D721Med (cell line): ENCODE results near the gene GASK1B.

Experiments used
- DNase-seq: peaks from one replicate; pipeline ENCODE4 v3.0.0; 2011; ENCODE audit warnings: low spot score; ENCODE audit not compliant: insufficient read length
- FAIRE-seq: peaks from 2 replicates; lab custom pipeline; 2011; peaks lifted over from hg19 to GRCh38; lab: Jason Lieb, UNC
- CTCF ChIP-seq: IDR thresholded peaks from 2 replicates; pipeline ENCODE4 v1.5.1; 2012; ENCODE audit warnings: mild to moderate bottlenecking, control low read depth; ENCODE audit not compliant: insufficient read depth; ENCODE audit errors: missing control alignments

The GASK1B gene

DNA sequence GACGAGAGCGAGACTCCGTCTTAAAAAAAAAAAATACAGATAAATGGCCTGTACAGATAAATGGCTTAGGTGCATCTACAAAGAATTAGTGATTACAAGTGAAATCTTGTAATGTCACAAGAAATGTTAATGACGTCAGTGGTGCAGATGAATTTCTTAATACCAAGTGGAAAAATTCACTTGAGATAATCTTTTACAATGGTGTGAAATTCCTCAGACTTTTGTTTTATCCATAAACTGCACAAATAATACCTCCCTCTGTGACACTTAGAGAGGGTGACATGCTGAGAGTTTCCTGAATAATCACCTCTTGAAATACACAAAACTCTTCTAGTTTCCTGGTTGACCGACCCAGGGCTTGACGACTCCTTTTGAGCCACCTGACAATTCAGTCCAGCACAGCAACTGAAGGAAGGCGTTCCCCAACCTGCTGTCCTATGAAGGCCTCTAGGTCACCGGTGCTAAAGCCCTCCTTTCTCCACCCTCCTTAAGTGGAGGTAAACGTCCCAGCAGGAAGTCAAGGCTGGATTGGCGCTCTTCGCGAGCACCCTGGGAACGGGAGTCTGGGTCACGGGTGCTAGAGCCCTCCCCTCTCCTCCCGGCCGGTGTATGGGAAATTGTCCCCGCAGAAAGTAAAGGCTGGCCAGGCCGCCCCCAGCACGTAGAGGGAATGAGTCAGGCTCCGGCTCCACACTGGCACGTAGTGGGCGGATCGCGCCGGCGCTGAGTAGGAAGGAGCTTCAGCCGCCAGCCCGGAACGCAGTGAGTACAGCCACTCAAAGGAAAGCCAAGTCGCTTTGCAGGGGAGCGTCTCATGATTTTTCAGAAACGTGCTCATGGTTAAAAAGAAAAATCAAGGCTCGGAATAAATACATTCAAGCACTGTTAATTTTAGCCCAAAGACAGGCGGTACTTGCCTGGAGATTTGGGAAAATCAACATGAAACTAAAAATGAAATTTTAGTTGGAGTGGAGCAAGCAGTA lies 37.3 kb upstream of the GASK1B start, which contains the start of gene TMEM144:
Gene TMEM144, plus strand, starts transcription at position 662 of the 983 bp plus-strand sequence. CDS start 2,182 bp downstream, outside the sequence.
- no peak for FAIRE-seq
- no peak for TF ChIP-seq CTCF
- no peak for DNase-seq

DNA sequence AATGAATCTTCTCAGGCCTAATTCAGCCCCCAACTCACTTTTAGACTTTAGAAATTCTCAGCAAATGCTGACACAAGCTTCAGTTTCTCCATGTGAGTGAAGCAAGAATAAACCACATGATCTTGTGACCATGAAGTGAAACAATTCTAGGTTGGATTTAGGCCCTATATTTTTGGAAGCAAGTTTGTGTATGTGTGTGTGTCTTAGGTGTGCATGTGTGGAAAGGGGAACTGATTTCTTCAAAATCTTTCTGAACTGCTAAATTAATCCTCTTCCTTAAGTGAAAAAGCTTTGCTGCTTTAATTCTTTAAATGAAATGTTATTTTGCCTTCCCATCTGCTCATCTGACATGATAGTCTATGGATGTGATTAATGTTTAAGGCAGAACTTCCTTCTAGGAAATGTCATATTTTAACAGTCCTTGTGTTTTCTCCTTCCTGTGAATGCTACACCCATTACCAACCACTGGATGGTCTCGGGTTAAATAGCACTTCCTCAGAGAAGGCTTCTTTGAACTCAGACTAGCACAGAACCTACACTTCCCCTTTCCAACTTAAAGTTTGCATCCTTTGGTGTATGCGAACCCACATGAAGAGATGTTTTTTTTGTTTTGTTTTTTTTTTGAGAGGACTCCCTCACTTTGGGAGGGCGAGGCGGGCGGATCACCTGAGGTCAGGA lies 36.3 kb upstream of the GASK1B start:
- no peak for TF ChIP-seq CTCF
- DNase-seq (no peak), FAIRE-seq (no peak)

DNA sequence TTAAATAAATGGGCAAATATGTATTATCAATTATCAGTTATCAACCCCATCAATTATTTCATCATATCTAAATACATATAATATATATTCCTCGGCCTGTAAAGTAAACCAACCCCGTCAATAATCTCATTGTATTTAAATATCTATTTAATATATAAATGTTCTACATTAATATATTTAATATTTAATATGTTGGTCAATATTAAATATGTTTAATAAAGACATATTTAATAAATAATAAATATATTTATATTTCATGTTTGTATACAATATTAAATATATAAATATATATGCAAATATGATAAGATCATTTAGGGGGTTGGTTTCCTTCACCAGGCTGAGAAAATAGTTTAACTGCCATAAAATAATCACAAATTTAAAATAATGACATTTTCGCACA lies 31.1 kb upstream of the GASK1B start:
- FAIRE-seq (no peak), DNase-seq (no peak)
- TF ChIP-seq CTCF = no peak

- DNase-seq (no peak), FAIRE-seq (no peak)
- no peak for TF ChIP-seq CTCF
Measured at GRCh38 chr4:158203436-158203835, 30.6 kb upstream of the GASK1B start.

DNA sequence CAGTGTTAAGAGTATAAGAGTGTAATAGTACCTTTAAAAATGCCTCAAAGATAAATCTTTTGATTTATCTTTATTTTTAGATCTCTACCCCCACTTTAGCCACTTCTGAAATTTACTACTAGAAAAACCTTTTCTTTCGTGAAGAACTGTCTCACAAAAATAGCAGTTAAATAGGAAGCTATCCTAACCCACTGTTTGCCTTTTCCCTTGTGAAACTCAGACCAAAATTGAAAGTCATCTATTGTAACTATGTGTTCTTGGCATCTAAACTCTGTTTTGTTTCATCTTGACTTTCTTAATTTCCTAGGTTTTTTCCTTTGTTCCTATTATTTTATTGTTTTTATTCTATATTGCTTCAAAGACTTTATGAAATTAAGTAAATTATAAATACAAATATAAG lies 29.7 kb upstream of the GASK1B start:
- no peak for TF ChIP-seq CTCF
- FAIRE-seq = no peak
- DNase-seq = no peak

DNA sequence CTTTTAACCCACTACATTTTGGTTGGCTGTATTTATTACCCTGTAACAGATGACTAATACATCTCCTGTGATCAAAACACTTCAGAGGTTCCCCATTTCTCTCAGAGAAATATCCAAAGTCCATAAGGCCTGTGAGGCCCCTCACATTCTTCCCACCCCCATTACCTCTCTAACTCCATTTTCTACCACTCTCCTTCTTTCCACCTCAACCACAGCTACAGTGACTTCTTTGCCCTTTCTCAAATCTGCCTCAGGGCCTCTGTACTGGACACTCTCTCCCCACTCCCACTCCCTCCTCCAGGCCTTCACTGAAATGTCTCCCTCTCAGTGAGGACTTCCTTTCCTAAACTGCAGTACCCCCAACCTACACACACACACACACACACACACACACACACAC lies 29.1 kb upstream of the GASK1B start:
- DNase-seq (no peak), FAIRE-seq (no peak)
- TF ChIP-seq CTCF = no peak
